Measurements from ENCODE around the gene PPP2R5C.
"Not testable (repeated sequence)": the region's sequence is repeated elsewhere in the genome, so short reads cannot be mapped to it uniquely, and the experiment has no call there.

Gene PPP2R5C

DNA sequence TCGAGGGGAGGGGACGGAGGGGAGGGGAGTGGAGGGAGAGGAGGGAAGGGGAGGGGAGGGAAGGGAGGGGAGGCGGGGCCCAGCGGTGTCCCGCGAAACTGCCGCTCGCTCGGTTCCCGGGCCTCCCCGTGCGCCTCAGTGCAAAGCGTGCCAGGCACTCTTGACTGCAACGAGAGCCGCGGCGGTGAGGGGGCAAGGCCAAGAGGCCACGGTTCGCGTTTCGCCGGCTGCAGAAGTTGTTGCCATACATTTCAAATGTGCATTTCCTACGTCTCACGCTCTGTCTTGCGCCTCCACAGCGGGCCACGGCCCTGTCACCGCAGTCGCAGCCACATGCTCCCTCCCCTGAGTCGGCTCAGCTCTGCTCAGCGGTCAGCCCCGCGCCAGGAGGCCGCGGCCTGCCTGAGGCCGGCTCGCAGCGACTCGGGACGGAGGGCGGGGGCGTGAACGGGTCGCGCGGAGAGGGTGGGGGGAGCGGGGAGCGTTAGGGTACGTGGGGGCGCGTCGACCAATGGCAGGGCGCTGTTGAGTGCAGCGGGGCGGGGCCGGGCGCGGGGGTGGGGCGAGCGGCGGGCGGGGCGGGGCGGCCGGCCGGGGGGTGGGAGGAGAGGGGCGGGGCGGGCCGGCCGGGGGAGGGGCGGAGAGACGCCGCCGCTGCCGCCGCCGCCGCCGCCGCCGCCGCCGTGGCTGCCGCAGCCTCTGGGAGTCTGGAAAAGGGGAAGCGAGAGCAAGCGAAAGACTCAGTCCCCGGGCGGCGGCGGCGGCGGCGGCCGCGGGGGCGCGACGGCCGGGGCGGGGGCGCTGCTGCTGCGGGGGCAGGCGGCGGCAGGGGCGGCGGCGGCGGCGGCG lies at the start of gene PPP2R5C:
PPP2R5C (plus strand) TSS at position 678 of the 849 bp plus-strand sequence. CDS start 185 bp downstream, outside the sequence.
- Histone ChIP-seq H3K27me3 (ENCODE audit: control insufficient read depth, insufficient read depth, low read length) (no peaks in the 10 kb centered on the region), H3K4me1 (ENCODE audit: control insufficient read depth, insufficient read depth, low read length) (peaks cover 11% of the 10 kb centered on the region), H3K9ac (ENCODE audit: low read length) (peak within 1 kb of the TSS; percentile 72), H3K4me3 (ENCODE audit: low read length) (peak within 1 kb of the TSS; percentile 73), H3K9me3 (ENCODE audit: control insufficient read depth, low read length) (no peaks in the 10 kb centered on the region), H3K36me3 (ENCODE audit: control insufficient read depth, insufficient read depth, low read length) (no peaks in the 10 kb centered on the region)

DNA sequence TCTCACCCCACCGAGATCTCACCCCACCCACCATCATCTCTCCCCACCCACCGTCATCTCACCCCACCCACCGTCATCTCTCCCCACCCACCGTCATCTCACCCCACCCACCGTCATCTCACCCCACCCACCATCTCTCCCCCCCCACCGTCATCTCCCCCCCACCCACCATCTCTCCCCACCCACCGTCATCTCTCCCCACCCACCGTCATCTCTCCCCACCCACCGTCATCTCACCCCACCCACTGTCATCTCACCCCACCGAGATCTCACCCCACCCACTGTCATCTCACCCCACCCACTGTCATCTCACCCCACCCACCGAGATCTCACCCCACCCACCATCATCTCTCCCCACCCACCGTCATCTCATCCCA lies 49.7 kb upstream of the PPP2R5C start:
- H3K4me1 ChIP-seq (ENCODE audit: control insufficient read depth, insufficient read depth, low read length) = peaks cover 23% of the 10 kb centered on the region
- not testable (repeated sequence) for H3K36me3 ChIP-seq (ENCODE audit: control insufficient read depth, insufficient read depth, low read length); H3K9ac ChIP-seq (ENCODE audit: low read length); H3K9me3 ChIP-seq (ENCODE audit: control insufficient read depth, low read length); H3K4me3 ChIP-seq (ENCODE audit: low read length); H3K27me3 ChIP-seq (ENCODE audit: control insufficient read depth, insufficient read depth, low read length)

DNA sequence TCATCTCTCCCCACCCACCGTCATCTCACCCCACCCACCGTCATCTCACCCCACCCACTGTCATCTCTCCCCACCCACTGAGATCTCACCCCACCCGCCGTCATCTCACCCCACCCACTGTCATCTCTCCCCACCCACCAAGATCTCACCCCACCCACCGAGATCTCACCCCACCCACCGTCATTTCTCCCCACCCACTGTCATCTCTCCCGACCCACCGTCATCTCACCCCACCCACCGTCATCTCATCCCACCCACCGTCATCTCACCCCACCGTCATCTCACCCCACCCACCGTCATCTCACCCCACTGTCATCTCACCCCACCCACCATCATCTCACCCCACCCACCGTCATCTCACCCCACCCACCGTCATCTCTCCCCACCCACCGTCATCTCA lies 49.2 kb upstream of the PPP2R5C start:
- H3K4me3 ChIP-seq (ENCODE audit: low read length); H3K9ac ChIP-seq (ENCODE audit: low read length): not testable (repeated sequence)

DNA sequence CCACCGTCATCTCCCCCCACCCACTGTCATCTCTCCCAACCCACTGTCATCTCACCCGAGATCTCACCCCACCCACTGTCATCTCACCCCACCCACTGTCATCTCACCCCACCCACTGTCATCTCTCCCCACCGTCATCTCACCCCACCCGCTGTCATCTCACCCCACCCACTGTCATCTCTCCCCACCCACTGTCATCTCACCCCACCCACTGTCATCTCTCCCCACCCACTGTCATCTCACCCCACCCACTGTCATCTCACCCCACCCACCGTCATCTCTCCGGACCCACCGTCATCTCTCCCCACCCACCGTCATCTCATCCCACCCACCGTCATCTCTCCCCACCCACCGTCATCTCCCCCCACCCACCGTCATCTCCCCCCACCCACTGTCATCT lies 48.4 kb upstream of the PPP2R5C start:
- not testable (repeated sequence) for H3K4me3 ChIP-seq (ENCODE audit: low read length); H3K9ac ChIP-seq (ENCODE audit: low read length); H3K27me3 ChIP-seq (ENCODE audit: control insufficient read depth, insufficient read depth, low read length); H3K9me3 ChIP-seq (ENCODE audit: control insufficient read depth, low read length); H3K36me3 ChIP-seq (ENCODE audit: control insufficient read depth, insufficient read depth, low read length)
- peaks cover 14% of the 10 kb centered on the region for H3K4me1 ChIP-seq (ENCODE audit: control insufficient read depth, insufficient read depth, low read length)

More for the DNA sequence above, 49.2 kb upstream of the PPP2R5C start:
- H3K36me3 ChIP-seq (ENCODE audit: control insufficient read depth, insufficient read depth, low read length); H3K27me3 ChIP-seq (ENCODE audit: control insufficient read depth, insufficient read depth, low read length); H3K9me3 ChIP-seq (ENCODE audit: control insufficient read depth, low read length): not testable (repeated sequence)
- H3K4me1 ChIP-seq (ENCODE audit: control insufficient read depth, insufficient read depth, low read length) = peaks cover 18% of the 10 kb centered on the region

DNA sequence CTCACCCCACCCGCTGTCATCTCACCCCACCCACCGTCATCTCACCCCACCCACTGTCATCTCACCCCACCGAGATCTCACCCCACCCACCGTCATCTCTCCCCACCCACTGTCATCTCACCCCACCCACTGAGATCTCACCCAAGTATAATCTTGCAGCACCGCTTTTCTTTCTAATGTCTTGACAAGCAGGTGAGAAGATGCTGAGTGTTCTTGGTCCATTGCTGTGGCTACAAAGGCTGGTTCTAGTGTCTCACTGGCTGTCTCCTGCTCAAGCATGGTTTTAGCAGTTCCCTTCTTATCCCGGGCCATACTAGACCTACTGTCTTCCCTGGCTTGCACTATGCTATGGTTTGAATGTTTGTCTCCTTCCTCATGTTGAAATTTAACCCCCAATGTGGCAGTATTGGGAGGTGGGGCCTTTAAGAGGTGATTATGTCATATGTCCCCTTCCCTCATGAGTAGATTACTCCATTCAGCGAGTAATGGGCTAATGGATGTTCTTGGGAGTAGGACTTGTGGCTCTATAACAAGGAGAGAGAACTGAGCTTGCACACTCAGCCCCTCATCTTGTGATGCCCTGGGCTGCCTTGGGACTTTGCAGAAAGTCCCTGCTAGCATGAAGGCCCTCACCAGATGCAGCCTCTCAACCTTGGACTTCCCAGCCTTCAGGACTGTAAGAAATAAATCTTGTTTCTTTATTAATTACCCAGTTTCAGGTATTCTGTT lies 47.7 kb upstream of the PPP2R5C start:
- Histone ChIP-seq H3K9me3 (ENCODE audit: control insufficient read depth, low read length) (no peaks in the 10 kb centered on the region), H3K27me3 (ENCODE audit: control insufficient read depth, insufficient read depth, low read length) (no peaks in the 10 kb centered on the region), H3K36me3 (ENCODE audit: control insufficient read depth, insufficient read depth, low read length) (no peaks in the 10 kb centered on the region), H3K4me1 (ENCODE audit: control insufficient read depth, insufficient read depth, low read length) (peaks cover 14% of the 10 kb centered on the region), H3K9ac (ENCODE audit: low read length) (no peak overlapping the region), H3K4me3 (ENCODE audit: low read length) (no peak overlapping the region)

DNA sequence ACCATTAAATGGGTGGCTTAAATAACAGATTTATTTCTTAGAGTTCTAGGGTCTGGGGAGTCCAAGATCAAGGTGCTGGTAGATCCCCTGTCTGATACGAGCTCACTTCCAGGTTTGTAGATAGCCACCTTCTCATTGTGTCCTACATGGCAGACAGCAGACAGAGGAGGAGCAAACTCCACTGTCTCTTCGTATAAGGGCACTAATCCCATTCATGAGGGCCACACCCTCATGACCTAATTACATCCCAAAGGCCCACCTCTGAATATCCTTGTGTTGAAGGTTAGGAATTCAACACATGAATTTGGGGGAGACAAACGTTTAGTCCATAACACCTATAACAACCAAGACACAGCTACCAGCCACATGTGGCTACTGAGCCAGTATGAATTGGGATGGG lies 47.1 kb upstream of the PPP2R5C start:
- Histone ChIP-seq H3K4me3 (ENCODE audit: low read length) (no peak overlapping the region), H3K9ac (ENCODE audit: low read length) (no peak overlapping the region), H3K36me3 (ENCODE audit: control insufficient read depth, insufficient read depth, low read length) (no peaks in the 10 kb centered on the region), H3K4me1 (ENCODE audit: control insufficient read depth, insufficient read depth, low read length) (peaks cover 14% of the 10 kb centered on the region), H3K9me3 (ENCODE audit: control insufficient read depth, low read length) (no peaks in the 10 kb centered on the region), H3K27me3 (ENCODE audit: control insufficient read depth, insufficient read depth, low read length) (no peaks in the 10 kb centered on the region)

DNA sequence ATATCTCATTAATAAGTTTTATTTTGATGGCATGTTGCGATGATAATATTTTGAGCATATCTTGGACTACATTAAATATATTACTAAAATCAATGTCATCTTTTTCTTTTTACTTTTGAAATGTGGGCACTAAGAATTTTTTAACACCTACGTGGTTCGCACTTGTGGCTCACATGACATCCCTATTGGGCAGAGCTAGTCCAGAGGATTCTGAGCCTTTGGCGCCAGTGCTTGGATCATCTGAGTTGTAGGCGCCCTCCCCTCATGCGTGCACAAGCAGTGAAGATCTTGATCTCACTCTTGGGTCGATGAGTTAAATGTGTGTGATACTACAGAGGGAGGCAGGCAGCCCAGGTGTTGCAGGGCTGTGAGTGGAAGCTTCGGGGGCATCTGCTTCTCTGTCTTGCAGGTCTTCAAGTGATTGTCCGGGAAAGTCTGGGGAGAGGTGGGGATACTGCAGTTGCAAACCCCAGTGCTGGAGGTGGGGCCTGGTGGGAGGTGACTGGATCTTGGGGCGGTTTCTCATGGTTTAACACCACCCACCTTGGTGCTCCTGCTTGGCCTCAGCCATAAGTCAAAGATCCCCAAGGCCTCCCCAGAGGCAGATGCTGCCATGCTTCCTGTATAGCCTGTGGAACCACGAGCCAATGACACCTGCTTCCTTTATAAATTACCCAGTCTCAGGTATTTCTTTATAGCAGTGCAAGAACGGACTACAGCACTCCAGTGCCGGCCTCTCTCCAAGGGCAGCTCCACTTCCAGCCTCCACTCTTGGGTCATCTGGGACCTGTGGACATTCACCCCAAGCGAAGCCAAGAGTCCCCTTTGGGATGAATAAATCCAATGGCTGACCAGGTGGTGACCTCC lies 46.1 kb upstream of the PPP2R5C start:
- Histone ChIP-seq H3K4me1 (ENCODE audit: control insufficient read depth, insufficient read depth, low read length) (peaks cover 5% of the 10 kb centered on the region), H3K27me3 (ENCODE audit: control insufficient read depth, insufficient read depth, low read length) (no peaks in the 10 kb centered on the region), H3K36me3 (ENCODE audit: control insufficient read depth, insufficient read depth, low read length) (no peaks in the 10 kb centered on the region), H3K4me3 (ENCODE audit: low read length) (no peak overlapping the region), H3K9me3 (ENCODE audit: control insufficient read depth, low read length) (no peaks in the 10 kb centered on the region), H3K9ac (ENCODE audit: low read length) (no peak overlapping the region)

DNA sequence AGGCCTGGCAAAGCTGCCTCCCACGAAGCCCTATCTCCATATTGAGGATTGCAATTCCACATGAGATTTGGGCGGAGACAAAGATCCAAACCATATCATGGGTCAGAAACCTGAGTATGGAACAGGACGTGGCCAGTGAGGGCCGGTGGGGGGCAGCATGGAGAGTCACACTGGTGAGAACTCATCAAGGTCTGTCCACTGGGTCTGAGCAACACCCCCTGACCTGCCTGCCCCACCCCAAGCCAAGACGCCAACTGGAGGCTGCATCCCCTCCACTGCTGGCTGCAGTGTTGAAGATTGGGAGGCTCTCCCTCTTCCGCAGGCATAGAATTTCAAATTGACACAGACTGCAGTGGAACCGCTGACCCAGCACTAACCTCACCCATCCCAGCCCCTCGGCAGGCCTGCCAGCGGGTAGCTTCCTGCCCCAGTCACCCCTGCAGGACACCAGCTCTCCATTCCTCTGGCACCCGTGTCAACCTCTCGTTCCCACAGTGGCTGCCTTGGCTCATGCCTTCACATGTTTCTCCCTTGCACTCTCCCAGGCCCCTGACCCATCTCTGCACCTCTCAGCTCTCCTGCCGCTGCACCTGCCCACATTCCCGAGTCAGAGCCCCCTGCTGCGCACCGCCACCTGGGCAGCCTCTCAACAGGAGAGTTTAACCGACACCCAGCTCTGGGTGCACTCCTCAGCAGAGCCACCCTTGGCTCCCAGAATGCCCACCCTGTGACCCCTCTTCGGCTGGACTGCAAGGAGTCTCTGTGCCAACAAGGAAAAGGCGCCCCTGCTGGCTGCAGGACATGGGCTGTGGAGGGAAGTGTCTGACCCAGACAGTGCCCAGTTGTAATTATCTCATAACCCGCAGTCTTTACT lies 45.2 kb upstream of the PPP2R5C start:
- H3K27me3 ChIP-seq (ENCODE audit: control insufficient read depth, insufficient read depth, low read length) = no peaks in the 10 kb centered on the region
- no peaks in the 10 kb centered on the region for H3K9me3 ChIP-seq (ENCODE audit: control insufficient read depth, low read length)
- H3K9ac ChIP-seq (ENCODE audit: low read length) = no peak overlapping the region
- H3K36me3 ChIP-seq (ENCODE audit: control insufficient read depth, insufficient read depth, low read length) = no peaks in the 10 kb centered on the region
- no peaks in the 10 kb centered on the region for H3K4me1 ChIP-seq (ENCODE audit: control insufficient read depth, insufficient read depth, low read length)
- H3K4me3 ChIP-seq (ENCODE audit: low read length) = no peak overlapping the region

DNA sequence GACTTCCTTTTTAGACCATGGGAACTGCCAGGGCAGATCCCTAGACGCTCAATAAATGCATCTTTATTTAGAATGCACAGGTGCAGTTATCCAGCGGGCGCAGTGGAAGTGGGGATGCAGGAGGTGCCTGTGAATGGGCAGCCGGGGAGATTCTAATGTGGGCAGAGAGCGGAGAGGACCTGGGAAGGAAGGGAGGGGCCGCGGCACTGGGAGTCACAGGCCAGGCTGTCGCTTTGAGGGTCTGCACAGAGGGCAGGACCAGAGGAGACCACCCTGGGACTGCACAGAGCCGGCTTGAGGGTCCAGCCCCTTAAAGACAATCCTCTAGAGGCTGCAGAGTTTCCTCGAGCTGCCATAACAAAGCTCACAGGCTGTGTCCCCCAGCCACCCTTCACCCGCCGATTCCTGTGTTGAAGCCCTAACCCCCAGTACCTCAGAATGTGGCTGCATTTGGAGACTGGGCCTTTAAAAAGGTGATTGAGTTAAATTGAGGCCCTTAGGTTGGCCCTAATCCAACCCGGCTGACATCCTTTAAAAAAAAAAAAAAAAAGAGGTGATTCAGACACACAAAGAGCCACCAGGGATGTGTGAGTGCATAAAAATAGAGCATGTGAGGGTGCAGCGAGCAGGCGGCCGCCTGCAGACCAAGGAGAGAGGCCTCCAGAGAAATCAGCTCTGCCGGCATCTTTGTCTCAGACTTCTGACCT lies 44.4 kb upstream of the PPP2R5C start:
- H3K4me3 ChIP-seq (ENCODE audit: low read length) = no peak overlapping the region
- H3K27me3 ChIP-seq (ENCODE audit: control insufficient read depth, insufficient read depth, low read length) = no peaks in the 10 kb centered on the region
- no peaks in the 10 kb centered on the region for H3K36me3 ChIP-seq (ENCODE audit: control insufficient read depth, insufficient read depth, low read length)
- H3K9ac ChIP-seq (ENCODE audit: low read length) = no peak overlapping the region
- no peaks in the 10 kb centered on the region for H3K4me1 ChIP-seq (ENCODE audit: control insufficient read depth, insufficient read depth, low read length)
- H3K9me3 ChIP-seq (ENCODE audit: control insufficient read depth, low read length) = no peaks in the 10 kb centered on the region

DNA sequence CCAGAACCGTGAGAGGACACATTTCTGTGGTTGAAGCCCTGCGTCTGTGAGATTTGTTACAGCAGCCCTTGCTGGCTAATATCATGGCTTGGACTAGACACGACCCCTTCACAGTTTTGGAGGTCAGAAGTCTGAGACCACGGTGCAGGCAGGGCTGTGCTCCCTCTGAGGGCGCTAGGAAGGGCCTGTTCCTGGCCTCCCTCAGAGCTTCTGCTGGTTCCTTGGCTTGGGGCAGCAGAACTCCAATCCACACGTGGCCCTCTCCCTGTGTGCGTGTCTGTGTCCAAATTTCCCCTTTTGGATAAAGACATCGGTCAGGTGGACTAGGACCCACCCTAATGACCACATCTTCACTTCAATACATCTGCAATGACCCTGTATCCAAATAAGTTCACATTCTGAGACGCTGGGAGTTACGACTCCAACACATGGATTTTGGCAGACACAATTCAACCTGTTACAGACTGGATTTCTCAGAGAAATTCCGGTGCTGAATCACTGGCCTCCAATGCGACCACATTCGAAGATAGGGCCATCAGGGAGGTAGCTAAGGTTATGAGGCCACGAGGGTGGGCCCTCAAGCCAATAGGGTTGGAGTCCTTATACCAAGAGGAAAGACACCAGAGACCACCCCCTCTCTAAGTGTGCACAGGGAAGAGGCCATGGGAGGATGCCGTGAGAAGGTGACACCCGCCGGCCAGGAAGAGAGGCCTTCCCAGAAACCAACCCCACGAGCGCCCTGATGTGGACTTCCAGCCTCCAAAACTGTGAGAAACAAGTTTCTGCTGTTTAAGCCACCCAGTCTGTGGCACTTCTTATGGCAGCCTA lies 43.6 kb upstream of the PPP2R5C start:
- Histone ChIP-seq H3K9me3 (ENCODE audit: control insufficient read depth, low read length) (no peaks in the 10 kb centered on the region), H3K4me3 (ENCODE audit: low read length) (no peak overlapping the region), H3K4me1 (ENCODE audit: control insufficient read depth, insufficient read depth, low read length) (no peaks in the 10 kb centered on the region), H3K36me3 (ENCODE audit: control insufficient read depth, insufficient read depth, low read length) (no peaks in the 10 kb centered on the region), H3K9ac (ENCODE audit: low read length) (no peak overlapping the region), H3K27me3 (ENCODE audit: control insufficient read depth, insufficient read depth, low read length) (no peaks in the 10 kb centered on the region)

All from mucosa of stomach (tissue), 1 donor.